OCI-LY3 (cell line): ENCODE data around the gene SEZ6L.

Experiments used
- EZH2phosphoT487 ChIP-seq: fragments of 200-600 bp; shearing (Covaris generic); IDR thresholded peaks from 2 replicates; pipeline ENCODE4 v1.6.1; 2018; ENCODE audit warnings: antibody characterized with exemption, mixed run types, low read depth
- TF ChIP-seq, protein P1 (sequence below): fragments of 200-600, 300-600 bp; sonication (generic); IDR thresholded peaks from 2 replicates; pipeline ENCODE4 v1.5.1; 2014; ENCODE audit warnings: antibody characterized with exemption, low read length, low read depth

DNA sequence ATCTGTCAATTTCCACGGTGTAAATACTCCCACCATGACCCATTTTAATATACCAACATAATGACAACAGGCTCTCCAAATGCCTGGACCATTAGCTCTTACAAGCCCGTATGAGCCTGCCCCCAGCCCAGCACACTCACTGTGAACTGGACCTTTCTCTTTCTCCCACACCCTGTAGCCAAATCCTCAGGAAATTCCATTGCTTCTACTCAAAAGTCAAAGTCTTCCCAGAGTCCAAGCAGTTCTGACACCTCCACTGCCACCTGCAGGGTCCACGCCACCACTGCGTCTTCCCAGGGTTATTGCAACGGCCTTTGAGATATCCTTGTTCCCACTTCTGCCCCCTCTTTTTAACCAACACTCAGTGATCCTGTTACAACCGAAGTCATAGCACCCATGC, 149.7 kb downstream of the SEZ6L start:
- TF ChIP-seq, protein P1, sequence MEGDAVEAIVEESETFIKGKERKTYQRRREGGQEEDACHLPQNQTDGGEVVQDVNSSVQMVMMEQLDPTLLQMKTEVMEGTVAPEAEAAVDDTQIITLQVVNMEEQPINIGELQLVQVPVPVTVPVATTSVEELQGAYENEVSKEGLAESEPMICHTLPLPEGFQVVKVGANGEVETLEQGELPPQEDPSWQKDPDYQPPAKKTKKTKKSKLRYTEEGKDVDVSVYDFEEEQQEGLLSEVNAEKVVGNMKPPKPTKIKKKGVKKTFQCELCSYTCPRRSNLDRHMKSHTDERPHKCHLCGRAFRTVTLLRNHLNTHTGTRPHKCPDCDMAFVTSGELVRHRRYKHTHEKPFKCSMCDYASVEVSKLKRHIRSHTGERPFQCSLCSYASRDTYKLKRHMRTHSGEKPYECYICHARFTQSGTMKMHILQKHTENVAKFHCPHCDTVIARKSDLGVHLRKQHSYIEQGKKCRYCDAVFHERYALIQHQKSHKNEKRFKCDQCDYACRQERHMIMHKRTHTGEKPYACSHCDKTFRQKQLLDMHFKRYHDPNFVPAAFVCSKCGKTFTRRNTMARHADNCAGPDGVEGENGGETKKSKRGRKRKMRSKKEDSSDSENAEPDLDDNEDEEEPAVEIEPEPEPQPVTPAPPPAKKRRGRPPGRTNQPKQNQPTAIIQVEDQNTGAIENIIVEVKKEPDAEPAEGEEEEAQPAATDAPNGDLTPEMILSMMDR, result peak; percentile 76
- no peak for TF ChIP-seq EZH2phosphoT487
